Keratinocyte (primary cell): ENCODE measurements around the gene FEZF1.

Source experiments
- CTCF ChIP-seq, 3 experiments: IDR thresholded peaks in 1 of 3; conservative IDR thresholded peaks in 1 of 3; optimal IDR thresholded peaks in 1 of 3; 2 replicates in 2 of 3; 3 replicates in 1 of 3; pipeline versions ENCODE3 to v1.5.1; 2011; ENCODE audit warnings: low read length in 3 of 3, mild to moderate bottlenecking in 3 of 3, moderate library complexity in 2 of 3, control low read depth in 1 of 3, inconsistent platforms in 1 of 3; ENCODE audit not compliant: insufficient read depth in 2 of 3; ENCODE audit errors: extremely low read depth in 1 of 3
- EZH2 ChIP-seq: IDR thresholded peaks from one replicate; pipeline ENCODE4 v1.6.1; 2012; ENCODE audit warnings: inconsistent platforms, mild to moderate bottlenecking, low read length, moderate library complexity

GRCh38 chr7:122302761-122303530 is 1.6 kb downstream of the FEZF1 start:
- TF ChIP-seq EZH2 (peak; percentile 62), CTCF (optimal IDR thresholded peaks at IDR 0.05 in 1 of 3, IDR thresholded peaks at IDR 0.05 in 1 of 3, conservative IDR thresholded peaks at IDR 0.05 in 1 of 3; ENCODE audit: extremely low read depth in 1 of 3, insufficient read depth in 2 of 3, low read length in 3 of 3) (no peak)
